Activated CD8-positive, alpha-beta memory T cell treated with anti-CD3 and anti-CD28 coated beads, Interleukin-2, amount 10 ng/mL, durations not matched to agents 7 days and 5 days (primary cell): Measurements from ENCODE around the gene ATG4A. TPM values are rescaled to one million over a fixed set of nuclear protein-coding genes. Genes with fewer than 3 reads are reported as not detected.
A peak's percentile ranks its signal among the peaks of the same experiment; 100 is the strongest.

Experiments
- ATAC-seq: fragments of 150-1000 bp; cut with Tn5 transposase; one replicate; pipeline ENCODE4 v1.10.0; 2021; ENCODE audit warnings: moderate library complexity
- CTCF ChIA-PET: fragments of 350-600 bp; sonication (Branson Sonifier 250); formaldehyde crosslinking; loops from one replicate; lab custom pipeline; 2021; ENCODE audit warnings: antibody characterized with exemption; lab: Charles Lee
- DNase-seq: peaks from one replicate; pipeline ENCODE4 v3.0.0-alpha.2; 2020
- H3K27ac Mint-ChIP-seq: one replicate; pipeline ENCODE4 v1.8.0; 2021; ENCODE audit warnings: mild to moderate bottlenecking, mixed read lengths
- H3K27me3 Mint-ChIP-seq: one replicate; pipeline ENCODE4 v1.8.0; 2021; ENCODE audit warnings: mixed read lengths
- H3K36me3 Mint-ChIP-seq: one replicate; pipeline ENCODE4 v1.8.0; 2021; ENCODE audit warnings: mild to moderate bottlenecking, mixed read lengths
- H3K4me1 Mint-ChIP-seq: one replicate; pipeline ENCODE4 v1.8.0; 2021; ENCODE audit warnings: mixed read lengths
- H3K4me3 Mint-ChIP-seq: one replicate; pipeline ENCODE4 v1.8.0; 2021; ENCODE audit warnings: mild to moderate bottlenecking, moderate library complexity, mixed read lengths
- H3K9me3 Mint-ChIP-seq: one replicate; pipeline ENCODE4 v1.8.0; 2022; ENCODE audit warnings: low read depth, mixed read lengths
- total RNA-seq, 2 experiments: library from RNA; stranded (reverse); gene quantifications; one replicate each; pipeline ENCODE4 v1.2.3, GENCODE V29; 2021

ATG4A gene
- total RNA-seq, 2 experiments from 2014 or later, result 9.9 to 13.0 TPM

GRCh38 chrX:108130889-108131288, 39.3 kb downstream of the ATG4A start:
- peaks cover 18% of the 10 kb centered on the region for H3K36me3 Mint-ChIP-seq
- no peak overlapping the region for H3K27ac Mint-ChIP-seq
- CTCF ChIA-PET, result no interaction called here
- no peaks in the 10 kb centered on the region for H3K4me1 Mint-ChIP-seq
- ATAC-seq (no peak), DNase-seq (no peak)
- H3K9me3 Mint-ChIP-seq, result no peaks in the 10 kb centered on the region
- no peak overlapping the region for H3K4me3 Mint-ChIP-seq
- no peaks in the 10 kb centered on the region for H3K27me3 Mint-ChIP-seq

GRCh38 chrX:108131471-108131870, 39.9 kb downstream of the ATG4A start:
- H3K36me3 Mint-ChIP-seq, result peaks cover 18% of the 10 kb centered on the region
- H3K27ac Mint-ChIP-seq, result no peak overlapping the region
- ATAC-seq, result no peak
- no peaks in the 10 kb centered on the region for H3K27me3 Mint-ChIP-seq
- CTCF ChIA-PET, result no interaction called here
- no peaks in the 10 kb centered on the region for H3K4me1 Mint-ChIP-seq
- no peak overlapping the region for H3K4me3 Mint-ChIP-seq
- no peaks in the 10 kb centered on the region for H3K9me3 Mint-ChIP-seq
- no peak for DNase-seq

- ATAC-seq, result no peak
- Mint-ChIP-seq H3K36me3 (peaks cover 18% of the 10 kb centered on the region), H3K4me3 (no peak overlapping the region), H3K27ac (no peak overlapping the region), H3K27me3 (no peaks in the 10 kb centered on the region), H3K4me1 (no peaks in the 10 kb centered on the region), H3K9me3 (no peaks in the 10 kb centered on the region)
- DNase-seq, result no peak
- CTCF ChIA-PET, result no interaction called here
These were observed 40.5 kb downstream of the ATG4A start for GRCh38 chrX:108132034-108132433.

- Mint-ChIP-seq H3K9me3 (no peaks in the 10 kb centered on the region), H3K36me3 (peaks cover 18% of the 10 kb centered on the region), H3K4me3 (no peak overlapping the region), H3K4me1 (no peaks in the 10 kb centered on the region), H3K27ac (no peak overlapping the region), H3K27me3 (no peaks in the 10 kb centered on the region)
- no peak for DNase-seq
- no peak for ATAC-seq
- CTCF ChIA-PET, result interaction anchor here (0.7 kb wide), 1 partner anchor 1697 kb away, joined by 3 read pairs; no protein-coding TSS in a partner anchor
These were observed 41.3 kb downstream of the ATG4A start for GRCh38 chrX:108132876-108133275.

- CTCF ChIA-PET, result no interaction called here
- ATAC-seq (no peak), DNase-seq (no peak)
- H3K27ac Mint-ChIP-seq, result no peak overlapping the region
- H3K27me3 Mint-ChIP-seq, result no peaks in the 10 kb centered on the region
- no peak overlapping the region for H3K4me3 Mint-ChIP-seq
- no peaks in the 10 kb centered on the region for H3K4me1 Mint-ChIP-seq
- no peaks in the 10 kb centered on the region for H3K9me3 Mint-ChIP-seq
- peaks cover 15% of the 10 kb centered on the region for H3K36me3 Mint-ChIP-seq
These were observed 43.1 kb downstream of the ATG4A start for GRCh38 chrX:108134724-108135123.

- no peaks in the 10 kb centered on the region for H3K4me1 Mint-ChIP-seq
- H3K36me3 Mint-ChIP-seq, result peaks cover 15% of the 10 kb centered on the region
- DNase-seq, result no peak
- no peak overlapping the region for H3K4me3 Mint-ChIP-seq
- CTCF ChIA-PET, result interaction anchor here (1.0 to 1.6 kb wide), 7 partner anchors 10 to 119 kb away, joined by 3 to 4 read pairs (median 3); partner anchors contain the start of genes ATG4A and PSMD10
- H3K9me3 Mint-ChIP-seq, result no peaks in the 10 kb centered on the region
- no peak overlapping the region for H3K27ac Mint-ChIP-seq
- no peak for ATAC-seq
- no peaks in the 10 kb centered on the region for H3K27me3 Mint-ChIP-seq
These were observed 47.5 kb downstream of the ATG4A start for GRCh38 chrX:108138814-108139702.

- H3K4me3 Mint-ChIP-seq, result no peak overlapping the region
- H3K27me3 Mint-ChIP-seq, result no peaks in the 10 kb centered on the region
- peaks cover 43% of the 10 kb centered on the region for H3K36me3 Mint-ChIP-seq
- no peaks in the 10 kb centered on the region for H3K9me3 Mint-ChIP-seq
- H3K4me1 Mint-ChIP-seq, result peaks cover 14% of the 10 kb centered on the region
- H3K27ac Mint-ChIP-seq, result no peak overlapping the region
- CTCF ChIA-PET, result no interaction called here
- ATAC-seq (peak; percentile 58), DNase-seq (peak; percentile 40)
These were observed 56.9 kb downstream of the ATG4A start for GRCh38 chrX:108148524-108148923.

GRCh38 chrX:108156082-108156481, 64.5 kb downstream of the ATG4A start:
- H3K9me3 Mint-ChIP-seq, result no peaks in the 10 kb centered on the region
- peaks cover 14% of the 10 kb centered on the region for H3K4me1 Mint-ChIP-seq
- ATAC-seq, result no peak
- H3K27me3 Mint-ChIP-seq, result no peaks in the 10 kb centered on the region
- DNase-seq, result peak; percentile 38
- no peak overlapping the region for H3K4me3 Mint-ChIP-seq
- peaks cover 21% of the 10 kb centered on the region for H3K36me3 Mint-ChIP-seq
- no peak overlapping the region for H3K27ac Mint-ChIP-seq
- CTCF ChIA-PET, result no interaction called here

- CTCF ChIA-PET, result no interaction called here
- Mint-ChIP-seq H3K27ac (no peak overlapping the region), H3K36me3 (peaks cover 14% of the 10 kb centered on the region), H3K4me3 (no peak overlapping the region), H3K9me3 (no peaks in the 10 kb centered on the region), H3K4me1 (peaks cover 14% of the 10 kb centered on the region), H3K27me3 (no peaks in the 10 kb centered on the region)
- DNase-seq (no peak), ATAC-seq (no peak)
These were observed 65.4 kb downstream of the ATG4A start for GRCh38 chrX:108156934-108157466.

GRCh38 chrX:108157628-108158027, 66.0 kb downstream of the ATG4A start:
- Mint-ChIP-seq H3K4me1 (peaks cover 14% of the 10 kb centered on the region), H3K36me3 (peaks cover 14% of the 10 kb centered on the region), H3K27me3 (no peaks in the 10 kb centered on the region), H3K9me3 (no peaks in the 10 kb centered on the region), H3K27ac (no peak overlapping the region), H3K4me3 (no peak overlapping the region)
- DNase-seq, result no peak
- CTCF ChIA-PET, result no interaction called here
- ATAC-seq, result no peak

- DNase-seq (no peak), ATAC-seq (no peak)
- H3K36me3 Mint-ChIP-seq, result peaks cover 4% of the 10 kb centered on the region
- no peak overlapping the region for H3K4me3 Mint-ChIP-seq
- CTCF ChIA-PET, result no interaction called here
- peaks cover 14% of the 10 kb centered on the region for H3K4me1 Mint-ChIP-seq
- H3K9me3 Mint-ChIP-seq, result no peaks in the 10 kb centered on the region
- no peaks in the 10 kb centered on the region for H3K27me3 Mint-ChIP-seq
- H3K27ac Mint-ChIP-seq, result no peak overlapping the region
These were observed 67.6 kb downstream of the ATG4A start for GRCh38 chrX:108159028-108159670.

- Mint-ChIP-seq H3K4me3 (no peak overlapping the region), H3K4me1 (peaks cover 13% of the 10 kb centered on the region), H3K36me3 (no peaks in the 10 kb centered on the region), H3K27me3 (no peaks in the 10 kb centered on the region), H3K27ac (no peak overlapping the region), H3K9me3 (no peaks in the 10 kb centered on the region)
- CTCF ChIA-PET, result no interaction called here
- DNase-seq (no peak), ATAC-seq (no peak)
These were observed 68.7 kb downstream of the ATG4A start for GRCh38 chrX:108160309-108160708.

- no peaks in the 10 kb centered on the region for H3K27me3 Mint-ChIP-seq
- DNase-seq (no peak), ATAC-seq (no peak)
- H3K36me3 Mint-ChIP-seq, result no peaks in the 10 kb centered on the region
- CTCF ChIA-PET, result no interaction called here
- H3K4me1 Mint-ChIP-seq, result no peaks in the 10 kb centered on the region
- no peaks in the 10 kb centered on the region for H3K9me3 Mint-ChIP-seq
- H3K4me3 Mint-ChIP-seq, result no peak overlapping the region
- H3K27ac Mint-ChIP-seq, result no peak overlapping the region
These were observed 70.7 kb downstream of the ATG4A start for GRCh38 chrX:108162265-108162664.
